GM12801 (cell line): ENCODE data around the gene CLMN.

Experiments
- CTCF ChIP-seq: IDR thresholded peaks from one replicate; pipeline ENCODE4 v1.5.1; 2011; ENCODE audit warnings: control low read depth; ENCODE audit not compliant: insufficient read length; ENCODE audit errors: extremely low read depth

CLMN gene

DNA sequence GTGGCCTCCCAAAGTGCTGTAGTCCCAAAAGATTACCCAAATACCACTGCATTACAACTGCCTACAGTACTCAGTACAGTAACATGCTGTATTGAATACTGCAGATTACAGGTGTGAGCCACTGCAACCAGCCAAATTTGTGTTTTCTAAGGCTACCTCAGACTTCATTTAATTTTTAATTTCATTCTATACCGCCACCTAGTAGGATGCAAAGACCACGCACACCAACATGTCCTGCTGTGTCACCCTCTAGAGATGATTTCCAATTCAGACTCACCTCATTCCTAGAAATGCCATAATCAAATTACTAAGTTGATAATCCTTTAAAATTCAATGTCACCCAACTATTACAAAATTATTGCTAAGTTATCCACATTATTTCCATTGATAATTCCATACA, 177.5 kb downstream of the CLMN start:
- no peak for TF ChIP-seq CTCF

DNA sequence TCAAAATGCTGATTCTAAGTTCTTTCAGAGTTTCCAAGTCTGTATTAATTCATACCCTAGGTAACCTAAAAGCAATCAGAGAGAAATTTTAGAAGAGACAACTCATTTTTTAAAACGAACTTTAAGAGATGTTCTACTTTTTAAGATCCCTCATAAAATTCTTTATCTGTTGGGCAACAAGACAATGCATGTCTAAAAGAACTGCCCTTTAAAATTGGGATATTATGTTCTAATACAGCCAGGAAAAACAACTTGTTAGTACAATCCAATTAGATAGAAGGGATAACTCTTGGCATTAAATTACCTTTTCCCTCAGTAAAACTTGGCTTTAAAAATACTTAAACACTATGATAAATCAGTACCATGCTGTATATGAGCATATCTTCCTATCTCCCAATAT, 178.0 kb downstream of the CLMN start:
- TF ChIP-seq CTCF: no peak

DNA sequence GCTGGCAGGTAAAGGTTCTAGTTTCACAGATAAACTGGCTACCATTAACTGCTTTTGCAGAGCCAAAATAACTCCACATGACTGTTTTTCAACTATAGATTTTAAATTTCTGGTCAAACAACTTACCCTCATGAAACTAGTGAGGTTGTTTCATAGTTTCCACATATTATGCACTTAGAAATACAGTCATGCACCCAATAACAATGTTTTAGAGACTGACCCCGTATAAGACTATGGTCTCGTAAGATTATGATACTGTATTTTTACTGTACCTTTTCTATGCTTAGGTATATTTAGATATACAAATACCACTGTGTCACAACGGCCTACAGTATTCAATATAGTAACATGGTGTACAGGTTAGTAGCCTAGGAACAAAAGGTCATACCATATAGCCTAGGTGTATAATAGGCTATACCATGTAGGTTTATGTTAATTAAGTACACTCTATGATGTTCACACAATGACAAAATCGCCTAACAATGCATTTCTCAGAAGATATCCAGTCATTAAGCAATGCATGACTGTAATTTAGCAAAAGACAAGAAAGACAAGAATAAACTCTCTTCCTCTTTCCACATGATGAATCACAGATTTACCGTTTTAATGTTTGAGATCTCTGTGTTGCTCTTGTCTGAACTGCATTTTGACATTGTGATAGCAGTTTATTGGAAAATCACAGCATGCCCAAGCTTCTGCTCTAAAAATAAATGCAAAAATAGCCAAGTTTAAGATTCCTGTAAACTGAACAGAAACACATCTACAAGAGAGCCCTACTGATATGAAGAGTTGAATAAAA, 179.4 kb downstream of the CLMN start:
- TF ChIP-seq CTCF: no peak

GRCh38 chr14:95138876-95139275, 180.8 kb downstream of the CLMN start:
- TF ChIP-seq CTCF: no peak

- no peak for TF ChIP-seq CTCF
These were observed 181.9 kb downstream of the CLMN start for GRCh38 chr14:95137804-95138167.

GRCh38 chr14:95137164-95137803, 182.4 kb downstream of the CLMN start:
- TF ChIP-seq CTCF: no peak

- no peak for TF ChIP-seq CTCF
These were observed 183.1 kb downstream of the CLMN start for GRCh38 chr14:95136631-95137030.
